GM18870 (cell line): Measurements from ENCODE around the gene ZNF764.

ENCODE experiments used
- ATAC-seq: cut with Tn5 transposase; IDR thresholded peaks from one replicate; pipeline ENCODE4 v1.9.1; 2021; ENCODE audit warnings: moderate library complexity; ENCODE audit not compliant: unreplicated experiment

The ZNF764 gene

DNA sequence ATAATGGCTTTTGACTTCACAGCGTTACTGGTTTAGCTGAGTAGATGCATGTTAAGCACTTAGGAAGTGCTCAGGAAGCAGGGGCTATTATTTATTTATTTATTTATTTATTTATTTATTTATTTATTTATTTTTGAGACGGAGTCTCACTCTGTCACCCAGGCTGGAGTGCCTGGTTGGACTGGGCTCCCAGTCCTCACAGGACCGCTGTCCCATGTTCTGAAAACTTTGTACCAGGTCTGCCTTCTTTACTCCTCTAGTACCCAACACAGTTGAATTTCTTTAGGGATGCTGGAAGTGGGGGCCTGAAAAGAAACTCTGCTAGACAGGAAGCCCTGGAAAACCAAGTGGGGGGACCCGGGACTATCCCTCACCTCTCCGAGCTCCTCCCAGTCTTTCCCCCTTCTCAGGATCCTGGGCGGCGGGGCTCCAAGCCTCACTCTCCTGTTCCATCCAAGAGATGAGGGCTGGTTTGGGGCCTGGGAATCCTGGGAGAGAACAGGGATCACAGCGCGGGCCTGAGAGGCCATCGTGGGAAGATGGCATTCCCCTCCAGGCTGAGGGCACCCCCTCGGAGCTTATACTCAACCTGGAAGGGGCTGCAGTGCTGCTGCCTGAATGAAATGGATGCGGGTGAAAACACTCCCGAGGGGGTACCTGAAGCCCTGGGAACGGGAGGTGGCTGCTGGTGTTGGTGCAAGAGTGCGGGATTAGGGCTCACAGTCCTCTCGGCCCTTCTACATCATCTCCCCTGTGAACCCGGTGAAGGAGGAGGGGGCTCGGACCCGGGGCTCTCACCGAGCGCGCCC is 12.7 kb upstream of the ZNF764 start:
- no peak for ATAC-seq

DNA sequence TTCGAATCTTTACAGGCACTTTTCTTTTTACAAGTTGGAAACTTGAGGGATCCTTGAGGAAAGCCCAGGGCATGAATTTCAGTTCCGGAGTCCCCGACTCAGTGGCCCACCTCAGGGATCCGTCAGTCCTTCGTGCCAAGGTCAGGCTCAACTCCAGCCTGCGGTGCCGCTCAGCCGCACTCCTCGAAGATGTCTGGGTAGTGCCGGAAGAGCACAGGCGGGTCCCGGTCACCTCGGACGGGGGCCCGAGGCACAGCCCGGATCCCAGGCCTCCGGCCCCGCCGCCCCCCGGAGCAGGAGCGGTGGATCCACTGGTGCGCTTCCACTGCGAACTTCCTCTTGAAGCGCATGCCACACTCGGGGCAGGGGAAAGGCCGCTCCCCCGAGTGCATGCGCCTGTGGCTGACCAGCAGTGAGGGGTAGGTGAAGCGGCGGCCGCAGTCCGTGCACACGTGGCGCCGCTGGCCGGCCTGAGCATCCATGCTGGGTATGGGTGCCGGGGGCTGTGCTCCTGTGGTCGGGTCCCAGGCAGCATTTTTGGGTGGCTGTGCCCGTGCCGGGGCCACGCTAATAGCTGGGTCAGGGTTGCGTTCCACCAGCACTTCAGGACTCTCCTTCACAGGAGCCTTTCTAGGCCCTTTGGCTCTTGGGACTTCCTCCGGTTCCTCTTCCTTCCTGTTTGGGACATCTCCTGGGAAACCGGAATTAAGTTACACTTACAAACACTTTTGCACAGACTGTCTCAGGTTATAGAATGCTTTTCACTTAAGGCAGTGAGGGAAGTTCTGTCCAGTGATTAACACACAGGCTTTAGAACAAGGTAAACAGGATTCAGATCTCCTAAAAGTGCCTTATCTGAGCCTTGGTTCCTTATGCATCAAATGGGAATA is 11.8 kb upstream of the ZNF764 start:
- no peak for ATAC-seq

DNA sequence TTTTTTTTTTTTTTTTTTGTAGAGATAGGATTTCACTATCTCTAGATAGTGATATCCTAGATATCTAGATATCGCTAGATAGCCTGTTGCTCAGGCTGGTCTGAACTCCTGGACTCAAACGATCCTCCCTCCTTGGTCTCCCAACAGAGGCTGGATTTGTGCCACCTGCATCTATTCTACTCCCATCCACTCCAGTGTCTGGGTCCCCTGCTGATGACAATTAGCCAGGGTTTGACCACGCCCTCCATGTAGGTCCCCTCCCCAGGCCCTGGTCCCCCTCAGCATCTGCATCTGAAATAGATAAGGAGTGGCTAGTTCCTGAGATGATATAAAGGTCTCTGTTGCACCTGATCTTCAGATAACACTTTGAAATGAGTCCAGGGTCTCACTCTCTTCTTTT is 11.1 kb upstream of the ZNF764 start:
- no peak for ATAC-seq

DNA sequence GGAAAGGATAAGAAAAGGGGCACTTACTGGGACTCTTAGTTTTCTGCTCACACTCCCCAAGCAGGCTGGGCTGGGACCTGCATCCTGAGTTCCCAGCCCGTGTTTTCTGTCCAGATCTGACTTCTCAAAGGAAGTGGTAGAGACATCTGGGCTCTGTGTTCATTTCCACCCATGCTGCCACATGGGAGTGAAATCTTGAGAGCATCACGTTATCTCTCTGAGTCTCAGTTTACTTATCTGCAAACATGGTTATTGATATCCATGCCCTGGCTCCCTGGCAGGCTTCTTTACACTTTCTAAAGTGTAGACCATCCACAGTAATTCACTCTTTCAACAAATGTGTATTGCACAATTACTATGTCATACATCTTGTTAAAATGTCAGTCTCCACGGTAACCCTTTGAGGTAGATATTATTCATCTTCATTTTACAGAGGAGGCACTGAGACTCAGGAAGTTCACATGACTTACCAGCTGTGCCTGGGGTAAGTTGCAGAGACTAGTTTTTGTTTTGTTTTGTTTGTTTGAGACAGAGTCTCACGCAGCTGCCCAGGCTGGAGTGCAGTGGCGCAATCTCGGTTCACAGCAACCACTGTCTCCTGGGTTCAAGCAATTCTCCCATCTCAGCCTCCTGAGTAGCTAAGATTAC is 9.9 kb upstream of the ZNF764 start:
- ATAC-seq, result peak; percentile 51

DNA sequence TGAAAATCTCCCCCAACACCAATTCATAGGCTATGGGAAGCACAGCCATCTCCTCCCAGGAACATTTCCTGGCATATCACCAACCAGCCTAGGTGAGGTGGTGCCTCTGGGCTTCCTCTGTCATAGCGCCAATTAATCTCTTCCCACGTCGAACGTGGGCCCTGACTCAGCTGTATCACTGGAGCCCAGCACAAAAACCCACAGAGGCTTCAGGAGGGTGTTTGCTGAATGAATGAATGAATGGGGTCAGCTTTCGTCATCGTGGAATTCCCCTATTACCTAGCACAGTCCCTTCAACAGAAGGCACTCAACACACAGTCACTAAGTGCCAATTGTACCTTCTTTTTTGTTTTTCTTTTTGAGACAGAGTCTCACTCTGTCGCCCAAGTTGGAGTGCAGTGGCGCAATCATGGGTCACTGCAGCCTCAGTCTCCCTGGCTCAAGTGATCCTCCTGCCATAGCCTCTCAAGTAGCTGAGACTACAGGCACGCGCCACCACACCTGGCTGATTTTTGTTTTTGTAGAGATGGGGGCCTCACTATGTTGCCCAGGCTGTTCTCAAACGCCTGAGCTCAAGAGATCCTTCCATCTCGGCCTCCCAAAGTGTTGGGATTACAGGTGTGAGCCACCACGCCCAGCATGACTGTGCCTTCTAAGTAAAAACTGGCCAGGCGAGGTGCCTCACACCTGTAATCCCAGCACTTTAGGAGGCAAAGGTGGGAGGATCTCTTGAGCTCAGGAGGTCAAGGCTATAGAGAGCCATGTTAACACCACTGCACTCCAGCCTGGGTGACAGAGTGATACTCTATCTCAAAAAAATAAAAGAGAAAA is 9.2 kb upstream of the ZNF764 start:
- ATAC-seq, result no peak

DNA sequence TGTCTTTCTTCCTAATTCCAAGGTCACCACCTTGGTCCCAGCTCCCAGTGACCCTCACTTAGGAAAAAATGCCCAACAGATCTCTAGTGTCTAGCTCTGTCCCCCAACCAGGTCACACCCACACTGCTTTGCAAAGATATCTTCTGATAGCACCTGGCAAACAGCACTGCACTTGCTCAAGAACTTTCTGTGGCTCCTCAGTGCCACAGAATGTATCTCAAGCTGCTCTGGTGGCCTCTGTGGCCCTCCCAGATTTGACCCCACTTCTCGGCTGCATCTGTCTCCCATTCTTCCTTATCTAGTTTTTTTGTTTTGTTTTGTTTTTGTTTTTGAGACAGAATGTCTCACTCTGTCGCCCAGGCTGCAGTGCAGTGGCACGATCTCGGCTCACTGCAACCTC is 8.4 kb upstream of the ZNF764 start:
- ATAC-seq, result no peak

DNA sequence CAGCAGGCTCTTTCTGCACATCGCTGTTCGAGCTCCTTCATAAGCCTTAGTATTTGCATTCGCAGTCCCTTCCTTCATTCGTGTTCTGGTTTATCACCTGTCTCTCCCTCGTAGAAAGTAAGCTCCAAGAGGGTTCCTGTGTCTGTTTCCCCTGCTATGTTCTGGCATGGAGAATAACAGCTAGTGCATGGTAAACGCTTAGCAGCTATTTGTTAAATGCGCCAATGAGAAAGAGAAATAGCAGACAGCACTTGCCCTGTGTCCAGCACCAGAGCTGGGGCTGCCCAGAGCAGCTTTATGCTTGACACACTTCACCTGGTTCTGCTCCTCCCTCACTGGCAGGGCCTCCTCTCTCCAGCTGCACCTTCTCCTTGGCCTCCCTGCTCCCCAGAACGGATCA is 7.8 kb upstream of the ZNF764 start:
- no peak for ATAC-seq

DNA sequence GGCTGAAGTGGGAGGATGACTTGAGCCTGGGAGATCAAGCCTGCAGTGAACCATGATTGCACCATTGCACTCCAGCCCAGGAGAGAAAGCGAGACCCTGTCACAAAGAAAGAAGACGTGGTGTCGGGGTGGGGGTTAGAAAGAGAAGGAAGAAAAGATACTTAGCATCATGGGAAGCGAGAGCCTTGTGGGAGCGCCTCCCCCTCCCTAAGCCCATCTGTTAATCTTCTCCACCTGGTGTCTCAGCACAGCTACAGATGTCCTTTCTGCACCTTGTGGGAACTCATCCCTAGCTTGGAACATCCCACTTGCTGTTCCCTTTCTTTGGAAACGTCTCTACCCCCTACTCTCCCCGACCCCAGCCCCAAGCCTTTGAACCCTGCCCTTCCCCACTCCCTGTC is 7.4 kb upstream of the ZNF764 start:
- ATAC-seq, result no peak

DNA sequence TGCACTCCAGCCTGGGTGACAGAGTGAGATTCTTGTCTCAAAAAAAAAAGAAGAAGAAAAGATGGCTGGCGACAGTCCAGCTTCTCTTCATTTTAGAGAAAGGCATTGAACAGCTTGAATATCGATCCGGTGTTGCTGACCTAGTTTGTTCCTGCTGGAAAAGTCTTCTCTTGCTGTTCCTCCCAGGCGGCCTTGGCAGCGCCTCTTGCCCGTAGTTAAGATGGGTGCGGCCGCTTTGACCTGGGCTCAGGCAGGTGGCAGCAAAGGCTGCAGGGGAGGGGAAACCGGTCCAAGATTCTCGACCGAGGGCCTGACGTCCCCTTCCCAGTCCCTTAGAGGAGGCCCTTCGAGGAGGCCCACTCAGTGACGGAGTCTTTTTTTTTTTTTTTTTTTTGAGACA is 3.8 kb upstream of the ZNF764 start:
- ATAC-seq, result no peak

DNA sequence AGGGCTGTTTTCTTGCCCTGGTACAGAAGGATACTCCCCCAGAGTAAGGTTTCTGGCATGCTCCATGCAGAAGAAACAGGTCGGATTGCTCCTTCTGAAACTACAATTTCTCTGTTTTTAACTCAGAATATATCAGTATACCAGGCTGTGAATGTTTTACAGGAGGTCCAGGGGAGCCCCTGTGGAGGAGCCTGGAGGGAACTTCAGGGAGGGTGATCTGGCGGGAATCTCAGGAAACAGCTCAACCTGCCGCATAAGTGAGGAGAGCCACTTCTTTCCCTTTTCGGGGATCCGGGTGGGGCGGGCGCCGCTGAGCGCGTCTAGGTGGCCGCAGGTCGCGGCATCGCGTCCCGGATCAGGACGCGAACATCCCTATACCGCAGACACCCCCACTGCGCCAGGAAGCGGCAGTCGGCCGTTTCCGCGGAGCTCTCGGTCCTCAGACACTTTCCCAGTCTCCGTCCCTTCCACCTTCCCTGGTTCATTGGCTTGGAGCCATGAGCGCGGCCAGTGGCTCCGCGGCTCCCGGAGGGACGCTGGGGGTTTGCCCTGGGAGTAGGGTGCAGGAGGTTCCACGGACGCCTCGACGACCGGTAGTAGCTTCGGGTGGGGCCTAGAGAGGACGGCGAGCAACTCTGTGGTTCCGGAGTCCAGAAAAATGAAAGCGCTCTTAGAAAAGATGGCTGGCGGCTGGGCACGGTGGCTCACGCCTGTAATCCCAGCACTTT is 3.1 kb upstream of the ZNF764 start:
- ATAC-seq, result no peak

DNA sequence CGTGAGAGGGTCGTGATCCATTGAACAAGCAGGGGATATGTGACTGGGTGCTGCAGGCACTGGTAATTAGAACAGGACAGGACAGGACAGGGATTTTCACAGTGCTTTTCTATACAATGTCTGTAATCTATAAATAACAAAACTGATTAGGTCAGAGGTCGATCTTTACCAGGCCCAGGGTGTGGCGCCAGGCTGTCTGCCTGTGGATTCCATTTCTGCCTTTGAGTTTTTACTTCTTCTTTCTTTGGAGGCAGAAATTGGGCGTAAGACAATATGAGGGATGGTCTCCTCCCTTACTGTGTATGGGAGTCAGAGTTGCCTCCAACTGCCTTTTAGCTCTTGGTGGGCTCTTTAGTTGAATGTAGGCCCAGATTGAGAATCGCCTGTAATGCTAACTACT is 1.5 kb upstream of the ZNF764 start:
- ATAC-seq, result no peak

DNA sequence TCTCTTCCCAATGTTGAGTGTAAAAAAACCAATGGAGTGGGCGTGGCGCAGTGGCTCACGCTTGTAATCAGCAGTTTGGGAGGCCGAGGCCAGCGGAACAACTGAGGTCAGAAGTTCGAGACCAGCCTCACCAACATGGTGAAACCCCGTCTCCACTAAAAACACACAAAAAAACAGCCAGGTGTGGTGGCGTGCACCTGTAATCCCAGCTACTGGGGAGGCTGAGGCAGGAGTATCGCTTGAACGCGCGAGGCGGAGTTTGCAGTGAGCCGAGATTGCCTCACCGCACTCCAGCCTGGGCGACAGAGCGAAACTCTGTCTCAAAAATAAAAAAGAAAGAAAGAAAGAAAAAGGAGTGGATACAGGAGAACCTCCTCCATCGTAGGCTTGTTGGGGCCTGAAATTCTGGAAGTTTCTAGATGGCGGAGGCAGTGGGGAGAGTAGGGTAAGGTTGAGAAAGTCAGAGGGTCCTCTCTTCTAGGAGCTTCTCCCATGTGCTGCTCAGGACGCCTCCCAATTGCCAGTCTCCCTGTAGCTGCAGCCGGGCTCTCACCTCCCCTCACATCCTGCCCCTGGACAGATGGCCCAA is 709 bp upstream of the ZNF764 start:
- ATAC-seq, result no peak

DNA sequence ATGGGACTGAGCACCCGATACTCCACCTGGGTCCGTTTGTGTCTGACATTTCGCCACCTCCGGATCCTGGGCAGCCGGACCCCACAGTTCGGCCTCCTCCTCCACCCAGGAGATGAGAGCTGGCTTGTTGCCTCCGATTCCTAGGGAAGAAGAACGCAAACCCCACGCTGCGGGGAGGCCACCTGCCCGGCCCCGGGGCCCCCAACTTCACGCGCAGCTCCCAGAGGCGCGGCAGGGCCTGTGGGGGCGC is 542 bp downstream of the ZNF764 start:
- ATAC-seq, result peak; percentile 8

DNA sequence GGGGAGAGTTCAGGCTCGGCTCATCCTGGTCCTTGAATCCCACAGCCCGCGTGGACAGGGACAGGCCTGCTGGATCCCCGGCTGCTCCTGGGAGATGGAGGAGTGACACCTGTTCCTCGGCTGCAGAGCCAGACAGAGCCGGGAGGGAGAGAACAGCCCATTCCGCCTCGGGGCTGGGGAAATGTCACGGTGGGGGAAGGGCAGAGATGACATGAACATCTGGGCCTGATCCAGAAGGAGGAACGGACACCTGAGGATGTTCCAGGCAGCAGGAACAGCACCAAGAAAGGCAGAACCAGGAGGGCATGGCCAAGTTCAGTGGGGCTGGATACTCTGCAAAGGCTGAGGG is 2.1 kb downstream of the ZNF764 start:
- no peak for ATAC-seq

DNA sequence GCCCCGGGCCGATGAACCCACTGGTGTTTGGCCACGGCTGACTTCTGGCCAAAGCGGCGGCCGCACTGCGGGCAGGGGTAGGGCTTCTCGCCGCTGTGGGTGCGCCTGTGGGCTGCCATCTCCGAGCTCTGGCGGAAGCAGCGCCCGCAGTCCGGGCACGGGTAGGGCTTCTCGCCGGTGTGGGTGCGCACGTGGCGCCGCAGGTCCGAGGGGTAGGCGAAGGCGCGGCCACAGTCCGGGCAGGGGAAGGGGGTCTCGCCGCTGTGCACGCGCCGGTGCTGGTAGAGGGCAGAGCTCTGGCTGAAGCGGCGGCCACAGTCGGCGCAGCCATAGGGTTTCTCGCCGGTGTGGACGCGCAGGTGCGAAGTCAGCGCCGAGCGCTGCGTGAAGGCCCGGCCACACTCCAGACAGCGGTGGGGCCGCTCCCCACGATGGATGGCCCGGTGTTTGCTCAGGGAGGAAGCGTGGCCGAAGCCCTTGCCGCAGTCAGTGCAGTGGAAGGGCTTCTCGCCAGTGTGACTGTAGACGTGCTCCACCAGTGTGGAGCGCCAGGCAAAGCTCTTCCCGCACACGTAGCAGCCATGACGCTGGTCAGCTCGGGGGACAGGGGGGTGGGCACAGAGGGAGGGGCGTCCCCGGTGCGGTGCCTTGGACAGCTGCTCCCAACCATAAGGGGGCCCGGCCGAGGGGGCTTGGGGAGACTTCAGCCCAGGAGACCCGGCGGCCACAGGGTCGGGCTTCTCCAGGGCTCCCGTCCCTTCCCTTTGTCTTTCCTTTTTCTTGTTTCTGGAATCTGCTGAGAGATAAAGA is 2.7 kb downstream of the ZNF764 start:
- ATAC-seq, result no peak

DNA sequence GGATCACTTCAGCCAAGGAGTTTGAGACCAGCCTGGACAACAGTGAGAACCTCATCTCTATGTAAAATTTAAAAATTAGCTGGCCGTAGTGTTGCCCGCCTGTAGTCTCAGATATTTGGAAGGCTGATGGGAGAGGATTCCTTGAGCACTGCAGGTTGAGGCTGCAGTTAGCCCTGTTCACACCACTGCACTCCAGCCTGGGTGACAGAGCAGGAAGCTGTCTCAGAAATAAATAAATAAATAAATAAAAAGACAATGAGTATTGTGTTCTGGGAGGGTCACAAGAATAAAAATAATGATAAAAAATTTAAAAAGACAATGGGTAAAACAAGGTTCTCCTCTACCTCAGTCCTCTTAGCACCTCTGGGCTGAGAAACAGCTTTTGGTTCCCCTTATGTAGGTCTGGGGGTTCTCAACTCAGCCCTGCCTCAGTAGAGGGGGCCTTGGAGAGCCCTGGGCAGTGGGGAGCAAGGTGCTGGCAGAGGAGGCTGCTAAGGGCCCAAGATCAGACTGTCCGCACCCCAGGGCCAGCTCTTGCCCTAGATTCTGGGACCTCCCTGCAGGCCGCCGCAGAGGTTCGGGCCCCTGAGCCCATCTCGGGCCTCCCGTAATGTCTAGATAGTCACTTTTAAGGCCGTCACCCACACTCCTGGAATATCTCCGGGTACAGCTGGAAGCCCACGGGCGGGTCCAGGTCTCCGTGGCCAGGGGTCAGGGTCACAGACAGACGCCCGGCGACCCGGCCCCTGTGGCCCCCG is 3.4 kb downstream of the ZNF764 start:
- ATAC-seq, result no peak

DNA sequence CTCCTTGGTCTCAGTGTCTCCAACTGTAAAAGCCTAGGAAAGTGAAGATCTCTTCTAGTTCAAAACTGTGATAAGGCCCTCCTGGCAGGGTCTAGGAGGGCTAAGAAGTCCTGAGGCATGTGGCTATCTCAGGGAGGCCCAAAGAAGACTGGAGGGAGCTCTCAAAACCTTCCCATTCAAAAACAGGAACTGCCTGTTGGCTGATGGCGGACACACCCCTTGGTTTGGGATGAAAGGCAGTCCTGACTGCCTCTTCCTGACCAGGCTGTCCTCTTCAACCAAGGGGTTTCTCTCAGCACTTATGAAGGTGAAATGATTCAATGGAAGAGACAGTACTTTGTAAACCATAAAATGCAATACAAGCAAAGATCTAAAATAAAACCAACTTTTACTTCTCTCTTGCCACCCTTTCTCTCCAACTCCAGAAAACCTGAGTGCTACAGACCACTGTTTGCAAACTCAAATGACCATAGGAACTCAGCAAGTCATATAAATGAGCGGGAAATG is 4.7 kb downstream of the ZNF764 start:
- ATAC-seq, result no peak

DNA sequence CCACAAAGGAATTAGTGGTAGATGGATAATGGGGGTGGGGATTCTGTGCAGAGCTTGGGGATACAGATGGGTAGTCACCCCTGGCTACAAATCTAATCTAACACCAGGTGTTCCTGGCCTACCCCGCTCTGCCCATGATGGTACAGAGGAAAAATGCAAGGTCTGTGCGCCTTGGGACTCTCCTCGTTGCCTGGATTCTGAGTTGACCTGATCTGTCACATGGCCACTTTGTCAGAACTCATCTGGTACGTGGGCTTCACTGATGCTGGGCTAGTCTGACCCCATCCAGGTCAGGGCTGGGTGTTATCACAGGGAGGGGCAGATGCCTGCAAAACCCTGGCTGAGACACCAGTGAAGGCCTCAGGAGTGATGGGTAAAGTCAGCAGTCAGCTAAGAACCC is 5.2 kb downstream of the ZNF764 start:
- no peak for ATAC-seq
